ENCODE measurements around the gene C19orf53. TPM values are rescaled to one million over a fixed set of nuclear protein-coding genes. Genes with fewer than 3 reads are reported as not detected.

Gene C19orf53
- total RNA-seq, 2 experiments from 2014 or later: 90.1 to 162 TPM

GRCh38 chr19:13803038-13803437 lies 28.8 kb downstream of the C19orf53 start:
- TF ChIP-seq CTCF (conservative IDR thresholded peaks at IDR 0.05; ENCODE audit: low read length) (no peak), EZH2phosphoT487 (IDR thresholded peaks at IDR 0.05; ENCODE audit: borderline replicate concordance, low read depth, low read length) (no peak)
- Histone ChIP-seq H3K27ac (ENCODE audit: low read depth, low read length, poor library complexity, severe bottlenecking) (no peak overlapping the region), H4K20me1 (ENCODE audit: insufficient read depth, low read length) (no peaks in the 10 kb centered on the region), H3K4me1 (ENCODE audit: insufficient read depth, low read length, poor library complexity, severe bottlenecking) (no peaks in the 10 kb centered on the region), H3K9me3 (ENCODE audit: low read length) (no peaks in the 10 kb centered on the region), H3K4me2 (ENCODE audit: low read length) (no peak overlapping the region), H3K36me3 (ENCODE audit: insufficient read depth, low read length) (no peaks in the 10 kb centered on the region; the same call in 1 of the 2 replicates), H3K79me2 (ENCODE audit: insufficient read depth, low read depth, low read length) (no peaks in the 10 kb centered on the region), H3K9me2 (ENCODE audit: insufficient read depth, low read length) (no peaks in the 10 kb centered on the region), H2AFZ (ENCODE audit: low read length) (no peak overlapping the region), H3K4me3 (ENCODE audit: low read depth, low read length, poor library complexity, severe bottlenecking) (no peak overlapping the region)
- no peak for DNase-seq (ENCODE audit: low spot score)
- ChIA-PET CTCF (ENCODE audit: unreplicated experiment) (no interaction called here), POLR2A (no interaction called here)
- intact Hi-C loops (cut with micrococcal nuclease; ENCODE audit: unreplicated experiment): no loop called here
- BruUV-seq (replicated peaks): no TSS peak

GRCh38 chr19:13804830-13805683 lies 30.8 kb downstream of the C19orf53 start:
- Histone ChIP-seq H4K20me1 (ENCODE audit: insufficient read depth, low read length) (no peaks in the 10 kb centered on the region), H3K27ac (ENCODE audit: low read depth, low read length, poor library complexity, severe bottlenecking) (no peak overlapping the region), H3K9me3 (ENCODE audit: low read length) (no peaks in the 10 kb centered on the region), H2AFZ (ENCODE audit: low read length) (no peak overlapping the region), H3K4me1 (ENCODE audit: insufficient read depth, low read length, poor library complexity, severe bottlenecking) (no peaks in the 10 kb centered on the region), H3K4me3 (ENCODE audit: low read depth, low read length, poor library complexity, severe bottlenecking) (no peak overlapping the region), H3K9me2 (ENCODE audit: insufficient read depth, low read length) (no peaks in the 10 kb centered on the region), H3K79me2 (ENCODE audit: insufficient read depth, low read depth, low read length) (no peaks in the 10 kb centered on the region), H3K36me3 (ENCODE audit: insufficient read depth, low read length) (no peaks in the 10 kb centered on the region; the same call in 1 of the 2 replicates), H3K4me2 (ENCODE audit: low read length) (no peak overlapping the region)
- intact Hi-C loops (cut with micrococcal nuclease; ENCODE audit: unreplicated experiment): no loop called here
- DNase-seq (ENCODE audit: low spot score): no peak
- BruUV-seq (replicated peaks): no TSS peak
- ChIA-PET CTCF (ENCODE audit: unreplicated experiment) (no interaction called here), POLR2A (no interaction called here)
- TF ChIP-seq EZH2phosphoT487 (IDR thresholded peaks at IDR 0.05; ENCODE audit: borderline replicate concordance, low read depth, low read length): no peak
- peak; percentile 44; the same call in 1 of the 2 replicates for TF ChIP-seq CTCF (conservative IDR thresholded peaks at IDR 0.05; ENCODE audit: low read length)

GRCh38 chr19:13806728-13807127 lies 32.5 kb downstream of the C19orf53 start:
- no peaks in the 10 kb centered on the region for H3K79me2 ChIP-seq (ENCODE audit: insufficient read depth, low read depth, low read length)
- H3K4me1 ChIP-seq (ENCODE audit: insufficient read depth, low read length, poor library complexity, severe bottlenecking): no peaks in the 10 kb centered on the region
- no peak for TF ChIP-seq EZH2phosphoT487 (IDR thresholded peaks at IDR 0.05; ENCODE audit: borderline replicate concordance, low read depth, low read length)
- intact Hi-C loops (cut with micrococcal nuclease; ENCODE audit: unreplicated experiment): no loop called here
- no peaks in the 10 kb centered on the region for H4K20me1 ChIP-seq (ENCODE audit: insufficient read depth, low read length)
- no peaks in the 10 kb centered on the region for H3K9me2 ChIP-seq (ENCODE audit: insufficient read depth, low read length)
- no peak overlapping the region for H3K27ac ChIP-seq (ENCODE audit: low read depth, low read length, poor library complexity, severe bottlenecking)
- H3K9me3 ChIP-seq (ENCODE audit: low read length): no peaks in the 10 kb centered on the region
- H3K36me3 ChIP-seq (ENCODE audit: insufficient read depth, low read length): no peaks in the 10 kb centered on the region; the same call in 1 of the 2 replicates
- BruUV-seq (replicated peaks): no TSS peak
- no peak overlapping the region for H3K4me3 ChIP-seq (ENCODE audit: low read depth, low read length, poor library complexity, severe bottlenecking)
- no peak overlapping the region for H2AFZ ChIP-seq (ENCODE audit: low read length)
- CTCF ChIA-PET (ENCODE audit: unreplicated experiment): no interaction called here
- no peak overlapping the region for H3K4me2 ChIP-seq (ENCODE audit: low read length)
- POLR2A ChIA-PET: no interaction called here
- DNase-seq (ENCODE audit: low spot score): no peak
